Ishikawa (cell line): ENCODE measurements around the gene RAP1GAP.

Source experiments
- CEBPB ChIP-seq: IDR thresholded peaks from 2 replicates; pipeline ENCODE4 v1.6.1; 2012
- CREB1 ChIP-seq: IDR thresholded peaks from 2 replicates; pipeline ENCODE4 v1.6.1; 2012; ENCODE audit warnings: low read depth
- EGR1 ChIP-seq: IDR thresholded peaks from 2 replicates; pipeline ENCODE4 v1.6.1; 2012
- EP300 ChIP-seq: IDR thresholded peaks from 2 replicates; pipeline ENCODE4 v1.6.1; 2012; ENCODE audit warnings: borderline replicate concordance
- FOXM1 ChIP-seq: IDR thresholded peaks from 2 replicates; pipeline ENCODE4 v1.6.1; 2012; ENCODE audit warnings: low read depth, borderline replicate concordance
- MAX ChIP-seq: IDR thresholded peaks from 2 replicates; pipeline ENCODE4 v1.6.1; 2012
- NFIC ChIP-seq: IDR thresholded peaks from 2 replicates; pipeline ENCODE4 v1.6.1; 2012
- RAD21 ChIP-seq: IDR thresholded peaks from 2 replicates; pipeline ENCODE4 v1.6.1; 2012; ENCODE audit warnings: low read depth
- TAF1 ChIP-seq: IDR thresholded peaks from 2 replicates; pipeline ENCODE4 v1.6.1; 2012; ENCODE audit warnings: low read depth, mild to moderate bottlenecking
- TCF12 ChIP-seq: IDR thresholded peaks from 2 replicates; pipeline ENCODE4 v1.6.1; 2012; ENCODE audit warnings: low read depth
- TEAD4 ChIP-seq: IDR thresholded peaks from 2 replicates; pipeline ENCODE4 v1.6.1; 2012
- USF1 ChIP-seq: IDR thresholded peaks from 2 replicates; pipeline ENCODE4 v1.6.1; 2012
- YY1 ChIP-seq: IDR thresholded peaks from 2 replicates; pipeline ENCODE4 v1.6.1; 2012; ENCODE audit warnings: low read depth
- ZBTB7A ChIP-seq: IDR thresholded peaks from 2 replicates; pipeline ENCODE4 v1.6.1; 2012; ENCODE audit warnings: low read depth
- TF ChIP-seq, protein P1 (sequence below): IDR thresholded peaks from 2 replicates; pipeline ENCODE4 v1.6.1; 2012; ENCODE audit warnings: low read depth, mild to moderate bottlenecking

Gene RAP1GAP

GRCh38 chr1:21605012-21605715 is 64.0 kb downstream of the RAP1GAP start:
- TF ChIP-seq NFIC (no peak), FOXM1 (no peak), TAF1 (no peak), EGR1 (no peak), RAD21 (no peak), CEBPB (no peak), TCF12 (no peak), TEAD4 (no peak), YY1 (no peak), ZBTB7A (no peak), CREB1 (no peak), USF1 (no peak), MAX (no peak), EP300 (no peak)
- TF ChIP-seq, protein P1, sequence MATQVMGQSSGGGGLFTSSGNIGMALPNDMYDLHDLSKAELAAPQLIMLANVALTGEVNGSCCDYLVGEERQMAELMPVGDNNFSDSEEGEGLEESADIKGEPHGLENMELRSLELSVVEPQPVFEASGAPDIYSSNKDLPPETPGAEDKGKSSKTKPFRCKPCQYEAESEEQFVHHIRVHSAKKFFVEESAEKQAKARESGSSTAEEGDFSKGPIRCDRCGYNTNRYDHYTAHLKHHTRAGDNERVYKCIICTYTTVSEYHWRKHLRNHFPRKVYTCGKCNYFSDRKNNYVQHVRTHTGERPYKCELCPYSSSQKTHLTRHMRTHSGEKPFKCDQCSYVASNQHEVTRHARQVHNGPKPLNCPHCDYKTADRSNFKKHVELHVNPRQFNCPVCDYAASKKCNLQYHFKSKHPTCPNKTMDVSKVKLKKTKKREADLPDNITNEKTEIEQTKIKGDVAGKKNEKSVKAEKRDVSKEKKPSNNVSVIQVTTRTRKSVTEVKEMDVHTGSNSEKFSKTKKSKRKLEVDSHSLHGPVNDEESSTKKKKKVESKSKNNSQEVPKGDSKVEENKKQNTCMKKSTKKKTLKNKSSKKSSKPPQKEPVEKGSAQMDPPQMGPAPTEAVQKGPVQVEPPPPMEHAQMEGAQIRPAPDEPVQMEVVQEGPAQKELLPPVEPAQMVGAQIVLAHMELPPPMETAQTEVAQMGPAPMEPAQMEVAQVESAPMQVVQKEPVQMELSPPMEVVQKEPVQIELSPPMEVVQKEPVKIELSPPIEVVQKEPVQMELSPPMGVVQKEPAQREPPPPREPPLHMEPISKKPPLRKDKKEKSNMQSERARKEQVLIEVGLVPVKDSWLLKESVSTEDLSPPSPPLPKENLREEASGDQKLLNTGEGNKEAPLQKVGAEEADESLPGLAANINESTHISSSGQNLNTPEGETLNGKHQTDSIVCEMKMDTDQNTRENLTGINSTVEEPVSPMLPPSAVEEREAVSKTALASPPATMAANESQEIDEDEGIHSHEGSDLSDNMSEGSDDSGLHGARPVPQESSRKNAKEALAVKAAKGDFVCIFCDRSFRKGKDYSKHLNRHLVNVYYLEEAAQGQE: no peak

DNA sequence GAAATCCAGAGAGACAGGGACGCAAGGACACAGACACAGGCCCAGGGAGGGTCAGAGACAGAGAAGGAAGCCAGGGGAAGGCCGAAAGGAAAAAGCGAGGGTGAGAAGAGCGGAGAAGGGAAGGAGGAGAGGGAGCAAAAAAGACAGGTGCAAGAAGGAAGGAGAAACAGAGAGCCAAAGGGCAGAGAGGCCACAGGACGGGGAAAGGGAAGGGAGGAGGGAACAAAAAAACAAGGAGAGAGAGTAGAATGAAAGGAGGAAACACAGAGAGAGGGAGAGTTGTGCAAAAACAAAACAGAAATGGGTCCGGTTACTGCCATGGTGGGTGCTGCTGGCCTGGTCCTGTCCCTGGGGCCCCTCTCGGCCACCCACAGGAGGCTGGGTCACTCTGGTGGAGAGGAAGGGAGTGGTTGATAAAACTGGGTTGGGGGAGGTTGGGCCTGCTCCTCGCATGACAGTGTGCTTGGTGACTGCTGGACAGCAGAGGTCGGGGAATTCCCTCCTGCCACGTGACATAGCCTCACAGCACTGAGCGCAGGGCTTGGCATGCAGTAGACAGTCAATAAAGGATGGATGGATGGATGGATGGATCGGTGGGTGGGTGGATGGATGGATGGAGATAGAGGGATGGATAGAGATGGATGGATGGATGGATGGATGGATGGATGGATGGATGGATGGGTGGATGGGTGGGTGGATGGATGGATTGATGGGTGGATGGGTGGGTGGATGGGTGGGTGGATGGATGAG is 64.8 kb downstream of the RAP1GAP start:
- TF ChIP-seq ZBTB7A (no peak), FOXM1 (no peak), CEBPB (no peak)

GRCh38 chr1:21603177-21604138 is 65.7 kb downstream of the RAP1GAP start:
- TF ChIP-seq FOXM1: no peak

GRCh38 chr1:21601278-21602048 is 67.7 kb downstream of the RAP1GAP start:
- TF ChIP-seq TEAD4: no peak
- TF ChIP-seq YY1: no peak
- no peak for TF ChIP-seq ZBTB7A
- TF ChIP-seq TAF1: no peak
- no peak for TF ChIP-seq CREB1
- no peak for TF ChIP-seq TCF12
- no peak for TF ChIP-seq CEBPB
- TF ChIP-seq FOXM1: no peak
- TF ChIP-seq MAX: no peak
- no peak for TF ChIP-seq EP300
- TF ChIP-seq EGR1: no peak
- TF ChIP-seq RAD21: no peak
- TF ChIP-seq USF1: no peak
- TF ChIP-seq NFIC: no peak

GRCh38 chr1:21599402-21599801 is 69.8 kb downstream of the RAP1GAP start:
- no peak for TF ChIP-seq TEAD4
- TF ChIP-seq TCF12: no peak
- TF ChIP-seq MAX: no peak
- TF ChIP-seq TAF1: no peak
- no peak for TF ChIP-seq RAD21
- TF ChIP-seq YY1: no peak
- TF ChIP-seq EGR1: no peak
- no peak for TF ChIP-seq EP300
- no peak for TF ChIP-seq NFIC
- no peak for TF ChIP-seq FOXM1
- TF ChIP-seq CREB1: no peak
- TF ChIP-seq USF1: no peak
- TF ChIP-seq, protein P1: no peak
- no peak for TF ChIP-seq CEBPB
- TF ChIP-seq ZBTB7A: no peak
